Measurements from ENCODE around the gene TBR1. TPM values are rescaled to one million over a fixed set of nuclear protein-coding genes. Genes with fewer than 3 reads are reported as not detected.
A peak's percentile ranks its signal among the peaks of the same experiment; 100 is the strongest.

Gene TBR1
- total RNA-seq, 1 donor from 2014 or later = not detected

- H3K4me3 Mint-ChIP-seq (ENCODE audit: unreplicated experiment) = peak overlapping the region; percentile 64
- peaks cover 10% of the 10 kb centered on the region for H3K36me3 Mint-ChIP-seq (ENCODE audit: low read depth)
- peaks cover 47% of the 10 kb centered on the region for H3K27me3 Mint-ChIP-seq (ENCODE audit: low read depth)
- H3K27ac Mint-ChIP-seq (ENCODE audit: unreplicated experiment) = no peak overlapping the region
- peaks cover 44% of the 10 kb centered on the region for H3K4me1 Mint-ChIP-seq (ENCODE audit: low read depth)
- TF ChIP-seq, protein P1, sequence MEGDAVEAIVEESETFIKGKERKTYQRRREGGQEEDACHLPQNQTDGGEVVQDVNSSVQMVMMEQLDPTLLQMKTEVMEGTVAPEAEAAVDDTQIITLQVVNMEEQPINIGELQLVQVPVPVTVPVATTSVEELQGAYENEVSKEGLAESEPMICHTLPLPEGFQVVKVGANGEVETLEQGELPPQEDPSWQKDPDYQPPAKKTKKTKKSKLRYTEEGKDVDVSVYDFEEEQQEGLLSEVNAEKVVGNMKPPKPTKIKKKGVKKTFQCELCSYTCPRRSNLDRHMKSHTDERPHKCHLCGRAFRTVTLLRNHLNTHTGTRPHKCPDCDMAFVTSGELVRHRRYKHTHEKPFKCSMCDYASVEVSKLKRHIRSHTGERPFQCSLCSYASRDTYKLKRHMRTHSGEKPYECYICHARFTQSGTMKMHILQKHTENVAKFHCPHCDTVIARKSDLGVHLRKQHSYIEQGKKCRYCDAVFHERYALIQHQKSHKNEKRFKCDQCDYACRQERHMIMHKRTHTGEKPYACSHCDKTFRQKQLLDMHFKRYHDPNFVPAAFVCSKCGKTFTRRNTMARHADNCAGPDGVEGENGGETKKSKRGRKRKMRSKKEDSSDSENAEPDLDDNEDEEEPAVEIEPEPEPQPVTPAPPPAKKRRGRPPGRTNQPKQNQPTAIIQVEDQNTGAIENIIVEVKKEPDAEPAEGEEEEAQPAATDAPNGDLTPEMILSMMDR (IDR thresholded peaks at IDR 0.05) = peak; percentile 52
- no peak for DNase-seq (ENCODE audit: low spot score)
- H3K9me3 Mint-ChIP-seq (ENCODE audit: low read depth) = no peaks in the 10 kb centered on the region
Measured at GRCh38 chr2:161414042-161415033, 1.8 kb upstream of the TBR1 start.

- no peaks in the 10 kb centered on the region for H3K9me3 Mint-ChIP-seq (ENCODE audit: low read depth)
- no peak for DNase-seq (ENCODE audit: low spot score)
- H3K4me3 Mint-ChIP-seq (ENCODE audit: unreplicated experiment) = peak overlapping the region; percentile 64
- TF ChIP-seq, protein P1 (IDR thresholded peaks at IDR 0.05) = no peak
- H3K4me1 Mint-ChIP-seq (ENCODE audit: low read depth) = peaks cover 45% of the 10 kb centered on the region
- H3K27ac Mint-ChIP-seq (ENCODE audit: unreplicated experiment) = no peak overlapping the region
- peaks cover 54% of the 10 kb centered on the region for H3K27me3 Mint-ChIP-seq (ENCODE audit: low read depth)
- H3K36me3 Mint-ChIP-seq (ENCODE audit: low read depth) = peaks cover 10% of the 10 kb centered on the region
Measured at GRCh38 chr2:161415034-161415986, 787 bp upstream of the TBR1 start.

GRCh38 chr2:161416708-161417437 lies 776 bp downstream of the TBR1 start:
- H3K4me1 Mint-ChIP-seq (ENCODE audit: low read depth) = peaks cover 45% of the 10 kb centered on the region
- H3K36me3 Mint-ChIP-seq (ENCODE audit: low read depth) = peaks cover 6% of the 10 kb centered on the region

DNA sequence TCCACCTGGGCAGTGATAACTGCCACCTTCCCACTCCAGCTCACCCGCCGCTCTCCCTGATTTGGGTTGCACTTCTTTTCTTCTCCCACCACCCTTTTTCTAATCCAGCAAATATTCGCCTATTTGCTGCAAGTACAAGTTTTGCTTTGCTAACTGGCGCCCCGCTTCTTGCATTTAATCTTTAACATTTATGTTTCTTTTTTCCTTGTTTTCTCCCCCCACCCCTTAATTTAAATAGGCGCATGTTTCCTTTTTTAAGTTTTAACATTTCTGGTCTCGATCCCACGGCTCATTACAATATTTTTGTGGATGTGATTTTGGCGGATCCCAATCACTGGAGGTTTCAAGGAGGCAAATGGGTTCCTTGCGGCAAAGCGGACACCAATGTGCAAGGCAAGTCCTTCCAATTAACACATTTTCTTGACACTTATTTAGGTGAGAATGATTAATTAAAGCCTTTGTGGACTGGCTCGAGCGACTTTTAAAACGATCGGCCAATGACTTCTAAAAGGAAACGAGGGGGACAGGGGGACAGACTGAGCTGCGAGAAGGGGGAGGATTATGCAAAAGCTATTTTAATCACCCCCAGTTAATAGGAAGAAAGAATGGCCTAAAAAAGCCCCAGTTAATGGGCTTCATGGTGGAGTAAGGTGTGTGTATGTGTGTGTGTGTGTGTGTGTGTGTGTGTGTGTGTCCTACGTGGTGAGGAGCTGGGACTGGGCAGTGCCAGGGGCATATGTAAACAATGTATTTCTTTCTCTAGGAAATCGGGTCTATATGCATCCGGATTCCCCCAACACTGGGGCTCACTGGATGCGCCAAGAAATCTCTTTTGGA lies 1.6 kb downstream of the TBR1 start:
- Mint-ChIP-seq H3K4me3 (ENCODE audit: unreplicated experiment) (no peak overlapping the region), H3K27ac (ENCODE audit: unreplicated experiment) (no peak overlapping the region), H3K27me3 (ENCODE audit: low read depth) (peaks cover 77% of the 10 kb centered on the region), H3K36me3 (ENCODE audit: low read depth) (peaks cover 9% of the 10 kb centered on the region), H3K4me1 (ENCODE audit: low read depth) (peaks cover 45% of the 10 kb centered on the region), H3K9me3 (ENCODE audit: low read depth) (peaks cover 3% of the 10 kb centered on the region)
- no peak for DNase-seq (ENCODE audit: low spot score)
- TF ChIP-seq, protein P1 (IDR thresholded peaks at IDR 0.05) = no peak

More at GRCh38 chr2:161416708-161417437, 776 bp downstream of the TBR1 start:
- TF ChIP-seq, protein P1 (IDR thresholded peaks at IDR 0.05) = no peak
- DNase-seq (ENCODE audit: low spot score) = no peak
- Mint-ChIP-seq H3K4me3 (ENCODE audit: unreplicated experiment) (no peak overlapping the region), H3K27ac (ENCODE audit: unreplicated experiment) (no peak overlapping the region), H3K9me3 (ENCODE audit: low read depth) (no peaks in the 10 kb centered on the region), H3K27me3 (ENCODE audit: low read depth) (peaks cover 69% of the 10 kb centered on the region)
